Measurements from ENCODE around the gene ATP1B4.

DNA sequence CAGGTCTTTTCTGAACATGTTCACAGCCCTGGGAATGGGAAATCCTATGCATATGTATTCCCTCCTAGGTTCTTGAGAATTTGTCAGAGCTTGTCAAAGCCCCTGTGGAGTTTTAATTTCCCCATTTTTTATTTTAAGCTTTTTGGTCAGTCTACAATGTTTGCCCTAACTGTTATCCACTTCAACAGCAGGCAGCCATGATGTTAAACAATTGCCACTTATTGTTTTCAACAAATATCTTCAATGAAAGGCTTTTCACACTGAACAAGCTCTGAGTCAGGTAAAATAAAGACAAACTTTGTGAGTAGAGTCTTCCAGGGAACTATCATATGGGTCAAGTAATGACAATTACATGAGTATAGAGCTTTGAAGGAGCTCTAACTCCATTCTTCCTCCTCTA lies 25.0 kb upstream of the ATP1B4 start:
- TF ChIP-seq TAF1 (IDR thresholded peaks at IDR 0.05; ENCODE audit: borderline replicate concordance, low read depth, low read length) (no peak), POLR2A (IDR thresholded peaks at IDR 0.05; ENCODE audit: low read depth, low read length) (no peak), POLR2AphosphoS5 (IDR thresholded peaks at IDR 0.05; ENCODE audit: low read depth, low read length) (no peak)
